Ureter (tissue), 1 donor: ENCODE data around the gene ASB1. TPM values are rescaled to one million over a fixed set of nuclear protein-coding genes. Genes with fewer than 3 reads are reported as not detected.
"Not testable (repeated sequence)": the region's sequence is repeated elsewhere in the genome, so short reads cannot be mapped to it uniquely, and the experiment has no call there.

Experiments
- DNase-seq: peaks from one replicate; pipeline ENCODE4 v3.0.0-alpha.2; 2020; ENCODE audit warnings: low spot score
- total RNA-seq: library from RNA; stranded (reverse); gene quantifications from one replicate; pipeline ENCODE4 v1.2.4, GENCODE V29; 2023
- donor health status: DM: yes; HTN: yes; CAD: no.

ASB1 gene
- total RNA-seq, 1 donor from 2014 or later, result 26.2 TPM

DNA sequence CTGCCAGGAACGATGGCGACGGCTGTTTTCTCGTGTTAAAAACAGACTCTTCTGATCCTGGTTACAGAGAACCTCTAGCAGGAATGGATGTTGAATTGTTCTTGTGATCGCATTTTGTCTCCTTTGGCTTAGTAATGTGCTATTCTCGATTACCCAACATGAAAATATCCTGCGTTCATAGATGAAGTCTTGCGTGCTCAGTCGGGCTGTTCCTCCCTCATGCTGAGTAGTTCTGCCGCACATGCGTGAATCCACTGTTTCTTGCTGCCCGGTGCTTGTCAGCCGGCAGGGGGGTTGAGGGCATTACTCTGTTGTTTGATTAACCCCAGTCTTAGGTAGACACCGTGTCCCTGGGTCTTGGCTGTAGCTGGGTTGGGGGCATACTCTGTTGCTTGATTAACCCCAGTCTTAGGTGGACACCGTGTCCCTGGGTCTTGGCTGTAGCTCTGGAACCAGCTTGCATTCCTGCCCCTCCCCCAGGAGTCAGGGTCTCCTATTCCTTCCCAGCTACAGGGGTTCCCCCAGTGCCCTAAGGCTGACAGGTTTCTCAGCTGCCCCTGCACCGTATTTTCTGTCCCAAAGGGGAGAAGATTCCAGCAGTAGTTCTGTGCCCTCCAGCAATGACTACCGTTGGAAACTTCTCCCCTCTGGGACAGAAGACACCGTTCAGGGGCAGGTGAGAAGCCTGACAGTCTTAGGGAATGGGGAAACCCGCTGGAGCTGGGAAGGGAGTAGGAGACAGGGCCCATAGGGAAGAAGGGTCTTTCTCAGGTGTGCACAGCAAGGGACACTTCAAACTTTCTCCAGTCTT, 22.1 kb upstream of the ASB1 start:
- no peak for DNase-seq

DNA sequence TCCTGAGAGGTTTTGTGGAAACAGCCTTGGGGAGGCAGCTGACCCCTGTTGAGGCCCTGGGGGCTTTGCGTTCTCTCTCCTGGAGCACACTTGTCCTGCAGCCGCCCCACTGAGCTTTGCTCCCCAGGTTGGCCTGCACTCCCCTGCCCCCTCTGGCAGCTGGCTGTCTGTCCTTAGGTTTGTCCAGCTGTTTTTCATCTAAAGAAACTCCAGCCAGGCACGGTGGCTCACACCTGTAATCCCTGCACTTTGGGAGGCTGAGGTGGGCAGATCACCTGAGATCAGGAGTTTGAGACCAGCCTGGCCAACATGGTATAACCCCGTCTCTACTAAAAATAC, 21.5 kb upstream of the ASB1 start:
- DNase-seq, result not testable (repeated sequence)

DNA sequence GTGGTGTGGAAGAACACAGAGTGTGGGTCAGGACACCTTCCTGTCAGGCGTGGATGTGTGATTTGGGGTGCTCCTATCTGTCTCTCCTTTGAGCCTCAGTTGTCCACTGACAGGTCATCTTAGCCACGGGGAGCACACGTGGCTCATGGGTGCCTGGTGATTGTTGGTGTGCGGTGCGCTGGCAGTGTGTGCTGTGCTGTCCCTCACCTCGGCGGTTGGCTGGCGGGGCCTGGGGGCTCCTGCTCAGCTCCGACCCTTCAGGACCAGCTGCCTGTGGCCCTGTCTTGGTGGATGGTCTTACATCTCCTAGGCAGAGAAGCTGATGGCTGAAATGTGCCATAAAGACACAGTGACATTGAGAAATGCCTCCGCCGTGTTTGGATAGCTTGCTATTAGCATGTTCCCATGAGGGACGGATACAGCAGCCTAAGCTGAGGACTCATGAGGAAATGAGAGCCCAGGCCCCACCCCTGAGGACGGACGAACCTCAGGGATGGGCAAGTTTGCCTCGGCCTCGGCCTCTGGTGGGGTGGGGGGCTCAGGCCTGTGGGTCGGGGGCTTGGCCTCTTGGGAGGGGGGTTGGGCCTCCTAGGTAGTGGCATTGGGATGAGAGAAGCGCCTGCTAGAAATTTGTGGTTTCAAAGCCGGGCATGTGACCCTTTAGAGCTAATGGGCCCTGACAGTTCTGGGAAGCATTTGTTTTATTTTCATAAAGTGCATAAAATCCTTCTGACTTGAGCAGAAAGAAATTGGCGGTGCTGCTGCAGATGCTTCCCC, 20.3 kb upstream of the ASB1 start:
- no peak for DNase-seq

DNA sequence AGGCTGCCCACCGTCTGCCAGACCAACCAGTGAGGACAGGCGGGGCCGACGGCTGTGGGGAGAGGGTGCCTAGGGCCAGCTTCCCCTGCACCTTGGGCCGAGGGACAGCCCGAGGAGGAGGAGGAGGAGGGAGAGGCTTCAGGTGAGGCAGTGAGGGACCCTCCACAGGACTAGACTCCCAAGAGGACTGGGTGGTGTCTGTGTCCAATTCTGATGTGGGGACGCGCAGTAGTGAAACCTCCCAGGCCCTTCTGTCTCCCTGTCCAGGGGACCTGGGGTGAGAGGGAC, 19.8 kb upstream of the ASB1 start:
- no peak for DNase-seq

DNA sequence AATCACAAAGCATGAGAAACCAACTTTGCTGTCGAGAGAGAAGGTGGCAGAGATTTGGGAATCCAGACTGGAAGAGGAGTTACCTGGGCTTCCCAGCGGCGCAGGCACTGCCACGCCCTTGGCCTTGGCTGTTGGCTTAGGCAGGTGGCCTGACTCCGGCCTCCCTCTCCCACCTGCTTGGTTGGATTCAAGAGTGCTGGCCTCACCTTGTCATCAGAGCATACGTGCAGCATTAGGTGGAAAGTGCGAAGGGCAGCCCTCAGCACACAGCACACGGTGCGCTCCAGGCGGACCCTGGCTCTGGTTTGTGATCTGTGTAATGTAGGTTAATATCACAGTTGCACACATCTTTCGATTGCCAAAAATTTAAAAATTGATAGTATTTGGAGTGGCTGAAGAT, 19.2 kb upstream of the ASB1 start:
- DNase-seq, result no peak

DNA sequence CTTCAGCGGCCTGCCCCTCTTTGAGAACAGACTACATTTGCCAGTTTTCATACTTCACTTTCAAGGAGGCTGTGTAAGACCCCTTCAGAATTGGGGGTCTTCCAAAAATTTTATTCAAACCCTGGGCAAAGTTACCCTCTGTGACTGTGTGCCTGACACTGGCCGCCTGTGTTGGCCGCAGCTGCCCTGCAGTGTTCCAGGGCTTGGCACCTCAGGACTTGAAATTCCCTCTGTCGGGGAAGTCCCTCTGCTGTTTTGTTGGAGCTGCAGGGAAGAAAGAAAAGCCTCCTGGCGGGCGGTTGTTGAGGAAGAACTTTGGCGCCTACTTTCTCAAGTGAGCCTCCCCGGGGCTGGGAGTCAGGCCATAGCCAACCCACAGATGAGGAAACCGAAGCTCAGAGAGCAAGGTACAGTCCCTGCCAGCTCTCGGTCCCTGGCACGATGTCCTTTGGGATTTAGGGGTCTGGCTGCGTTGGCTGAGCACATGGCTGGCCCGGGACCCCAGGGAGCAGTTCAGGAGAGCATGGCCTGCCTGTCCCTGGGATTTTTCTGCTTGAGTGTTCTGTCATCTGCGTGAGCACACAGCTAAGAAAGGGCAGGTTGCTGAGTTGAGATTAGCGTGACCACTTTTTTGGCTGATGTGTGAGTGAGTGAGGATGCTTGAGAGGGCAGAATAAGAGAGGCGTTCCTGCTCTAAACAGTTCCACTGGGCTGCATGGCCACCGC, 17.9 kb upstream of the ASB1 start:
- no peak for DNase-seq

DNA sequence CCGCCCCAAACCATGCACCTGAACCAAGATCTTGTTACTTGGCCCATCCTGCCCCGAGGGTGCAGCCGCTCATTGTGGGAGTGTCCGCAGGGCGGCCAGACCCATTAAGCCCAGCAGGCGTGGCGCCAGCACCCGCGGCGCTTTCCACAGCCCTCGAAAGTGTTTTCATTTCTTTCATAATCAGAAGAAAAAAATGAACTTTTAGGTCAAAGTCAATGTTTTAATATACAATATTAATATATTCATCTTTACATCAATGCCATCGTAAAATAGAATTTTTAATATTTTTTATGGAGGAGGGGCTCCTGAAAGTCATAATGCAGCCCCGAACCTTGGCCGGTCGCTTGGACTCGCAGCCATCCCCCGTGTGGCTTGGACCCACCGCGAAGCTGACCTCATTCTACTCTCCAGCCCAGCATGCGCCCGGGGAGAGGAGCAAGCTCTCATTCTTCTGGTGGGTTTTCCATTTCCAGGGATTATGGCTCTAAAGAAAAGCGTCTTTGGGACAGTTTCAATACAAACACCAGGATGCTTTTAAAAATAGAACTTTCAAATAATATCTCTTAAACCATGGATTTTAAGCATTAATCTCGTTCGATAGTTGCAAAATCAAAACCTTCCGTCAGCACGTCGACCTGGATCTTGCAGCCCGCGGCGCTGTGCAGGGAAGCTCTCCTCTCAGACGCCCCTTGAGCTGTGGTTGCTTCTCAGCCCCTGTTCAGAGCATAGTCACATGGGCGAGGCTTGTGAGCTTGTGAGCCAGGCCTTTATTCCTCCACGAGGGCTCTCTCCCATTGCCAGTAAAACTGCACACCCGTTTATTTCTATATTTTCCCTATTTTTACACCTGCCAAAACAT, 17.2 kb upstream of the ASB1 start:
- DNase-seq, result no peak

DNA sequence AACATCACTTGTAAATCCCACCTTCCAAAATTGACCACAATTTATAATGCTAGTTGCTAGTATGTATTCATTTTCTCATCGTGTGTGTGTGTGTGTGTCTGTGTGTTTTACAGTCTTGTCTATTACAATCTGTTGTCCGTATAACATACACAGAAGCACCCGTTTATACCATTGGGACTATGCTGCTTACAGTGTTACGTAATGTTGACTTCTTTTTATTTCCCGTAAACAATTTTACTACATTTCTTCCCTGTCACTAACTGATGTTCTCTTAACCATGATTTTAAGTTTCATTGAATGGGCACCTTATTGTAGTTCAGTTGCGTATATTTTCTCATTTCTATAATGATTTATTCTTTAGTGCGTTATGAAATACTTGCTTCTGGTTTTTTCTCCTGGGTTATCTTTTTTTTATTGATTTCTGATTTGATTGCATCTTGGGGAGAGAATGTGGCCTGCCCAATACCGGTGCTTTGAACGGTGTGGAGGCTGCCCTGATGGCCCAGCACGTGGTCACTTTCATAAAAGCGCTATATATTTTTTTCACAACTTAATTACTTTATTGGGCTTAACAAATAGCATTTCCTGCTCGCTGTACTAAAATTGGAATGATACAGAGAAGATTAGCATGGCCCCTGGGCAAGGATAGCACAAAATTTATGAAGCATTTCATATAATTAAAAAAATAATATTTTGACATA, 14.5 kb upstream of the ASB1 start:
- no peak for DNase-seq

DNA sequence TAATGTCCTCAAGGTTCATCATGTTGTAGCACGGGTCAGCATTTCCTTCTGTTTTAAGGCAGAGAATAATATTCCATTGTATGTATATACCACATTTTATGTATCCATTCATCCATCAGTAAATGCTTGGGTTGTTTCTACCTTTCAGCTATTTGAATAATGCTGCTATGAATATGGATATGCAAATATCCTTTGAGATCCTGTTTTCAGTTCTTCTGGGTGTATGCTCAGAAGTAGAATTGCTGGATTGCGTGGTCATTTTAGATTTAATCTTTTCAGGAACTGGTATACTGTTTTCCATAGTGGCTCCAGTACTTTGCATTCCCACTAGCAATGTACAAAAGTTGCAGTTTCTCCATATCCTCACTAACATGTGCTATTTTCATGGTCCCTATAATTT, 13.4 kb upstream of the ASB1 start:
- DNase-seq, result no peak

DNA sequence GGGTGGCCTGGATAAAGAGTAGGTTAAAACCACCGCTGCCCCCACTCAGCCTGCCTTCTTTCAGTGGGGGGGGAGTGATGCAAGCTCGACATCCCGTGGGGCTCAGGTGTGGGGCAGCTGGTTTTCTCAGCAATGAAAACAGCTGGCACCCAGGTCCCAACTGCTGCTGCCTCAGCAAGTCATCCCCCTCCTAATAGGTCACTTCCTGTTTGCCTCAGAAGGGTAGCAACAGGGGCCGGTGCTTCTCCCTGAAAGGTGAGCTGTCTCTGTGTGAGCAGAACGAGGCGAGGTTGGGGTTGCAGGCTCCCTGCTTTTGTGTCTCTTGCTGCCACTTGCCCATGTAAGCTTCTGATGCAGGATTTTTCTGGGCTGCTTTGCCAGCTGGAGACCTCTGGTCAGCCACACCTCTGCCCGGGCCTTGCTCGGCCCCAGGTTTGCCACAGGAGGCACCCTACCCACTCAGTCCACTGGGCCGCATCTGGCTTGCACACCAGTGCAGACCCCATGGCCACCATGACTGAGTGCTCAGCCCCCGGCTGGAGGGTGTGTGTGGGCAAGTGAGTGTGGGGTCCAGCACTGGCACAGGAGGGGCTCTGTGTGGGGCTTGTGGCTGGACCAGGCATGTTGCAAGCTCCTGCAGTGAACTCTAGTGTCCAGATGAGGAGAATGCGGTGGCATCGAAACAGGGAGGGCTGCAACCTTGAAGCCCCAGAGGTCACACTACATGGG, 11.5 kb upstream of the ASB1 start:
- DNase-seq, result no peak

DNA sequence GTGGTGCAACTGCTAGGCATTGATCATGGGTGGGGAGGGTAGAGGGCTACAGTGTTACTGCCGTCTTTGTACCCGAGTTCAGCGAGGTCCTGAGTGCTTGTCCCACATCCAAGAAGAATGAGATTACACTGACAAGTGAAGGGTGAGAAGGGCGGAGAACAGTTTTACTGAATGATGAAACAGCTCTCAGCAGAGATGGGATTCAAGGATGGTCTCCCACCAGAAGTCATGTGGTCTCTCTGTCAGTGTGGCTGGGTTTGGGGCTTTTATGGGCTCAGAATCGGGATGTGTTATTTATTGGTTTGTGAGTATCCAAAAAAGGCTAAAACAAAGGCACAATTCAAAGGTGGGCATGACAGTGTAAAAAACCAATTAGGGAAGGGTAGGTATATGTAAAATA, 10.8 kb upstream of the ASB1 start:
- DNase-seq, result no peak

DNA sequence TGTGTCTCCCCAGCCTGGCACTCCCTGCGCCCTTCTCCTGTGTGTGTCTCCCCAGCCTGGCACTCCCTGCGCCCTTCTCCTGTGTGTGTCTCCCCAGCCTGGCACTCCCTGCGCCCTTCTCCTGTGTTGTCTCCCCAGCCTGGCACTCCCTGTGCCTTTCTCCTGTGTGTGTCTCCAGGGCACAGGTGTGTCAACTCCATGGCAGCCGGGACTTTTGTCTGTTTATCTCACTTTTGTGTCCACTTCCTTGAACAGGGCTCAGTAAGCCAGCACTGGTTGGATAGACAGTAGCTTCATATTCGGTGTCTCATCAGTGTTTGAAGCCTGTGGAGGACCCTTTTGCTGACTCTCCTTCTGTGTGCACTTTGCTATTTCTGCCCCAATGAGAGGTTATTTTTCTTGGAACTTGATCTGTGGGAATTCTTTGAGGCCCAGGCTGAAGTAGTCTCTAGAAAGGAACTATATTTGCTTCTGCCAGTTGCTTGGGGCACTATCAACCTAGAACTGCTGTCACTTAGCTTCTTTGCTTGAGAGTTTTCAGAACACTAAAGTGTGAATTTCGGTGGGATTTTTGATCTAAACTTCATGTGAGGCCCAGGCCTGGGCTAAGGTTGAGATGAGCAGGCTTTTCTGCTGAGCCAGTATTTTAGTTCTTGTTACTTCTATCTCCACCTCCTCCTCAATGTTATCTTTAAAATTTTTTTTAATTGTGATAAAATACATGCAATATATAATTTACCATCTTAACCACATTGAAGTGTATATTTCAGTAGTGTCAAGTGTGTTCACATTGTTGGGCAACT, 8.3 kb upstream of the ASB1 start:
- no peak for DNase-seq

DNA sequence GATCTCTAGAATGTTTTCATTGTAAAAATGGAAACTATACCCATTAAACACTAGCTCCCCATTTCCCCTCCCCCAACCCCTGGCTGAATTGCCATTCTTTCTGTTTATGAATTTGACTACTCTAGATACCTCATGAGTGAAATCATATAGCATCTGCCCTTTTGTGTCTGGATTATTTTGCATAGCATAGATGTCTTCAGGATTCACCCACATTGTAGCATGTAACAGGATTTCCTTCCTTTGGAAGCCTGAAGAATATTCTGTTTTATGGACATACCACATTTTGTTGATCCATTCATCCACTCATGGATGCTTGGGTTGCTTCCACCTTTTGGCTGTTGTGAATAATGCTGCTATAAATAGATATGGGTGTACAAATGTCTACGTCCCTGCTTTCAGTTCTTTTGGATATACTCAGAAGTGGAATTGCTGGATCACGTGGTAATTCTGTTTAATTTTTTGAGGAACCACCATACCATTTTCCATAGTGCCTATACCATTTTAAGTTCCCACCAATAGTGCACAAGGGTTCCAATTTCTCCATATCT, 7.7 kb upstream of the ASB1 start:
- DNase-seq, result no peak

DNA sequence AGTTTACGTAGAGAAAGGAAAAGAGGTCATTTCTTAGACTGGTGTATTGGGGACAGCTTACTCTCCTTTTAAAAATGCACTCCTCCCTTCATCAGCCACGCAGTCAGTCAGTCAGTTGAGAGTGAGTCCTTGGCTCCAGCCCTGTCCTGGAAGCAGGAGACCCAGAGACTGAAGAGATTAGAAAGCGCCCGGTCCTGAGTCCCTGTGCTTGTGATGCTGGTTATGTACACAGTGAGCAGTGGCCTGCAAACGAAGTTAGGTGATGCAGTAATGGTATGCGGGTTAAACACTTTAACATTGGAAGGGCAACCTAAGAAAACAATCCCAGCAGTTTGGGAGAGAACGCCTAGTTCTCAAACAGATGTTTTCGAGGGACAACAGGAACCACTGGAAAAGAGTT, 6.3 kb upstream of the ASB1 start:
- no peak for DNase-seq

DNA sequence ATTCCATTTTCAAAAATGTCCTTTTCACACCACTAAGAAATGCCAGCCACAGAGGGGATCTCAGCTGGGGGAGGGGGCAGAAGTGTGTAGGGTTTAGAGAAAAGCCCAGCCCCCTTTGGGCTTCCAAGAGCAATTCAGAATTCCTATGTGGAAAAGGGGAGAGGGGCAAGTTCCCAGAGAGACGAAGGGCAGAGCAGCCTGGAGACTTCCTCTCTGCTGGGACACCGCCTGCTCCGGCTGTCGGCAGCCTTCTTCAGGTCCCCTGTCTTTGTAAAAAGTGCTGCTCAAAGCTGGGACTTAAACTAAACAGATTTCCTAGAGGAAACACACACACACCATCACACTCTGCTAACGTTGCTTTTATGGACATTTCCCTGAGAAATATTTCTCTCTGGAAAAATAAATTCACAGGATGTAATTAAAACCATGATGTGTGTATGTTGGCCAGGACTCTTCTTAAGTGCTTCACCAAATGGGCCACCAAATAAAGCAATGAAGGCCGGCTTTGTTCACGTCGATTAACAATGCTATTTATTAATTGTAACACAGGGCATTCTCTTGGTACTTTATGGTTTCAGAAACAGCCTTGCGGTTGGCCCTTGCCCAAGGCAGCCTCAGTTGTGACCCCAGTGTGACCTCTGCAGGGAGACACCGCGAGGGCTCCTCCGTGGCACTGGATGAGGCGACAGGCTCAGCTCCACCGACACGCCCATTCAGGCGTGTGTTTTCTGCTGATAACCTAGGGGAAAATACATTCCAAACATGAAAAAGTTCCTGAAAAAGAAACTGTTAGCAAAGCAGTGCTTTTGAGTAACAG, 5.6 kb upstream of the ASB1 start:
- no peak for DNase-seq

DNA sequence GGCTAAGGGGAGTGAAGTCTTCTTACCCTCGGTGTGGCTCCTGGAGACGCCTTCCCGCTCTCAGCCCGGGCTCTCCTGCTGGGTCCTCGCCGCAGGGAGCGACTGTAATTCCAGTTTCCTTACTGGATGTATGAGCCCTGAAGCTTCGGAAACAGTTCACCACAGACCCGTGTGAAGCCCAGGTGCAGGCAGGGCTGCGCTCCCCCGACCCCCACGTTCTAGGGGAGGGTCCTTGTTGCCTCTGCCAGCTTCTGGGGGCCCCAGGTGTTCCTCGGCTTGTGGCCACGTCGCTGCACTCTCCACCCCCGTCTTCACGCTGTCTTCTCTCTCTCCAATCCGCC, 5.1 kb upstream of the ASB1 start:
- DNase-seq, result no peak

DNA sequence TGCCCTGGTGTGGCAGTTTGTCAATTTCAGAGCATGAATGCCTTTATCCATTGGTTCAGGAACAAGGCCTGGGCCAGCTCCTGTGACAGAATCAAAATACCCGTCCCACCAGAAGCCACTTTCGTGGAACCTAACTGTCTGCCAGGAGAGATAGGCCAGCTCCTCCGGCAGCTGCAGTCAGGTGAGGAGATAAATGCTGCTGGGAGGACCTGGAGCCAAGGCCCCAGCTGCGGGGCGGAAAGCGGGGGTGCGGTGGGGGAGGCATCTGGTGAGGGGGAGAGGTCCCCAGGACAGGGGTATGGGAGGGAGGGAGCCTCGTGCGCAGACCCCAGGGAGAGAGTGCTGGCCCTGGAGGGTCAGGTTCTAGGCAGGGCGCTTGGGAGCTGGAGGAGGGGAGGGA, 4.4 kb upstream of the ASB1 start:
- no peak for DNase-seq

DNA sequence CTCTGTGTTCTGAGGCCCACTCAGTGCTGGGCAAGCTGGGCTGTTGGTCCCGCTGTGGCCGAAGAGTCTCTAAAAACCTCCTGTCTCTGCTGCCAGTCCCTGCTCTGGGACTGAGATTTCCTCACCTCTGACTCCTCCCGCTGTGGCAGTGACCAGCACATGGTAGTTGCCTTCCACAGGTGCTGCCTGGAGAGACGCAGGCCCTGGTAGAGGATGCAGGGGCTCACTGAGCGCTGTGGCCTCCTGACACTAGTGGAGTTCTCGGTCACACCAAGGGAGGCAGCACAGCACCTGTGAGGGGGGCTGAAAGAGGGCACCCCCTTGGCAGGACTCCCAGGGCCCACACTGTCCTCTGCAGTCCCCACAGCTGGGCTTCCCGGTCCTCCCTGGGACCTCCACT, 3.8 kb upstream of the ASB1 start:
- no peak for DNase-seq
